GM10248 (cell line): ENCODE measurements around the gene TAPT1.

Experiments
- CTCF ChIA-PET: fragments of 300-600 bp; sonication (Branson Sonifier 250); formaldehyde crosslinking; extraction: SDS; loops from one replicate; lab custom pipeline; 2021; ENCODE audit warnings: antibody characterized with exemption; lab: Yijun Ruan, JAX
- POLR2A ChIA-PET: fragments of 350-650 bp; sonication (Branson Sonifier 250); formaldehyde crosslinking; extraction: SDS; loops from one replicate; lab custom pipeline; 2020; ENCODE audit warnings: antibody characterized with exemption; lab: Yijun Ruan, JAX
- DNase-seq: peaks from one replicate; pipeline ENCODE4 v3.0.0; 2012; ENCODE audit errors: extremely low spot score
- TF ChIP-seq, protein P1 (sequence below): IDR thresholded peaks from 2 replicates; pipeline ENCODE4 v1.5.1; 2012; ENCODE audit warnings: mild to moderate bottlenecking, low read depth; ENCODE audit errors: extremely low read depth, missing control alignments, control extremely low read depth

TAPT1 gene

DNA sequence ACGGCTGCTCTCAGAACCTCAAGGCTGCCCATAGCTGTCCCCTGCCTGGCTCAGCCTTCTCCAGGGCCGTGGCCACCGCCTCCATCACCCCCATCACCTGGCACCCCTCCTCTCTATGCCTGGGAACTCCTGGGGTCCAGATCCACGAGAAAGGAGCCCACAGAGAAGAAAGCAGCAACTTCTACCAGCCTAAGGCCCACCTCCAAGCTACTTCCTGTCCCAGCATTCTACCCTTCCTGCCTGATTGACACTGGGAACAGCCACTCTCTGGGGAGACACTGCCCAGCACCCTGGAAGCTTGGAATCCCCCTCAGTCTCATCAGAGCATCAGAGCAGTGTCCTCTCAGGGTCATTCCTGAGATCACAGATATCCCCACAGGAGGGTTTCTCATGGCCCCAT is 105.6 kb downstream of the TAPT1 start:
- ChIA-PET CTCF (no interaction called here), POLR2A (no interaction called here)
- DNase-seq = peak; percentile 26

DNA sequence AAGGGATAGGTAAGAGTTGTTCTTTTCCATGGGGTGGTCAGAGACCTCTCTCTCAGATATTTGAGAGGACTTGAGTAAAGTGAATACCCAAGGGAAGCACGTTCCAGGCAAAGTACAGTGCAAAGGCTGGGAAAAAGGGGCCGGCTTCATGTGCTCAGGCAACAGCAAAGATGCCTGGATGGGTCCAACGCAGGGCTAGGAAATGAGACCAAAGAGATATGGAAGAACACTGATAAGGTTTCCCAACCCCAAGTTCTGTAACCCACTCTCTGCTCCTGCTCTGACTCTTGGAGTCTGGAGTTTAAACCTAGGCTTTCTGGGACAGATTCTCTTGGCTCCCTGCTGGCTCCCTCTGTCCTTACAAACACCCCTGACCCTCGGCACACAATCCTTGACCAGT is 106.3 kb downstream of the TAPT1 start:
- CTCF ChIA-PET = no interaction called here

More for the DNA sequence above, 105.6 kb downstream of the TAPT1 start:
- TF ChIP-seq, protein P1, sequence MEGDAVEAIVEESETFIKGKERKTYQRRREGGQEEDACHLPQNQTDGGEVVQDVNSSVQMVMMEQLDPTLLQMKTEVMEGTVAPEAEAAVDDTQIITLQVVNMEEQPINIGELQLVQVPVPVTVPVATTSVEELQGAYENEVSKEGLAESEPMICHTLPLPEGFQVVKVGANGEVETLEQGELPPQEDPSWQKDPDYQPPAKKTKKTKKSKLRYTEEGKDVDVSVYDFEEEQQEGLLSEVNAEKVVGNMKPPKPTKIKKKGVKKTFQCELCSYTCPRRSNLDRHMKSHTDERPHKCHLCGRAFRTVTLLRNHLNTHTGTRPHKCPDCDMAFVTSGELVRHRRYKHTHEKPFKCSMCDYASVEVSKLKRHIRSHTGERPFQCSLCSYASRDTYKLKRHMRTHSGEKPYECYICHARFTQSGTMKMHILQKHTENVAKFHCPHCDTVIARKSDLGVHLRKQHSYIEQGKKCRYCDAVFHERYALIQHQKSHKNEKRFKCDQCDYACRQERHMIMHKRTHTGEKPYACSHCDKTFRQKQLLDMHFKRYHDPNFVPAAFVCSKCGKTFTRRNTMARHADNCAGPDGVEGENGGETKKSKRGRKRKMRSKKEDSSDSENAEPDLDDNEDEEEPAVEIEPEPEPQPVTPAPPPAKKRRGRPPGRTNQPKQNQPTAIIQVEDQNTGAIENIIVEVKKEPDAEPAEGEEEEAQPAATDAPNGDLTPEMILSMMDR = no peak

DNA sequence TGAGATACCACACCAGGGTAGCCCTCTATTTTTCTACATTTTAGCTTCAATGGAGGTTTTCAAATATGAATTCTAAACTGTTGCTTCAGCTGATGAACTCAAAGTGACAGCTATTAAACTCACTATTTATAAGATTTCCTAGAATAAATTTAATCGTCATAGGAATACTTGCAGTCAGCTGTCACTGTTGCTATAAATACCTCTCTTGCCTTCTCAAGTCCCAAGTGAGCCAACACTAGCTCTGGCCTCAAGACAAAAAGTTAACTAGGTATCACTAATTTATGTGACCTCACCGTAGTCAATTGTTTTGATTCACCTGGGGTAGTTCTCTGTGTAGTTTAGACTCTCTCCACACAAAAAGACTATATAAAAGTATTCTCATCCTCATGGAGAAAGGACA is 108.2 kb downstream of the TAPT1 start:
- DNase-seq = no peak
- POLR2A ChIA-PET = no interaction called here
- TF ChIP-seq, protein P1 = no peak
- CTCF ChIA-PET = interaction anchor here (0.8 kb wide), 1 partner anchor 59 kb away, joined by 3 read pairs; no protein-coding TSS in a partner anchor

More for the DNA sequence above, 106.3 kb downstream of the TAPT1 start:
- DNase-seq = no peak
- TF ChIP-seq, protein P1 = no peak
- POLR2A ChIA-PET = no interaction called here

DNA sequence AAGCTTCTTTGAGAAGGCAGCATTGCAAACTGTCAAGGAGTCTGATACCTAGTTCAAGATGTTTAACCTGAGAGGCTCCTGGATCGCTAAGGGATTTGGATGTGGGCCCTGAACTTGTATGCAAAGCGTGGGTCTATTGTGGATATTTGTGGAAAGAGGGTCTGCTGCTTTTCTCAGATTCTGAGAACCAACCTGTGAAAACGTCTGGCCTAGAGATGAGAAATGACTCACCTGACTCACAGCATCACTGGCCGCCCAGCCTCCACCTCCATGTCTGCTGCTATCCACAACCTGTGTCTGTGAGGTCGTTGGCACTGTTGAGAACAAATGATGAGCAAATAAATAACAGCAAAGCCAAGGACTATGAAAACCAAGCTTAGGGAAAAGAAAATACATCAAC is 109.1 kb downstream of the TAPT1 start:
- no peak for DNase-seq
- TF ChIP-seq, protein P1 = no peak
- CTCF ChIA-PET = interaction anchor here (0.8 kb wide), 1 partner anchor 60 kb away, joined by 3 read pairs; no protein-coding TSS in a partner anchor
- POLR2A ChIA-PET = no interaction called here

DNA sequence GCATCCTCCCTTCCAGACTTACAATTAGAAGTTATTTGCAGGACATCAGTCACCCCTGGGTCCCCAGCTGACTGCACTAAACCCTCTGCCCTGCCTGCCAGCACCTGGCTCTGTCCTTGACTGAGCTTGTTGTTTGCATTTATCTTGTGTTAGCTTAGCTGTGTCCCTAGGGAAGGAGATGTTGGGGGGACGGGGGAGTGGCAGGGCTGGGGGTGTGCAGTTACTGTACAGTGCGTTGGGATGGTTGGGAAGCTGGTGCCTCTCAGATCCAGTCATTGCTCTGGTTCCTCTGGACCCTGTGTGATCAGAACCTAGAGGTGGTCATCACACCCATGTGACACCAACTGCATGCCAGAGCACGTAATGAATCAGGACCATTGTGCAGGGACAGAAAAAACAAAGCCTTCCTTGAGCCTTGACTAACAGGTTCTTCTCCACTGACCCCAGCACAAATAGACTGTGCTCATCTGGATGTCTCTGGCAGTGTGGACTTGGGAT is 109.7 kb downstream of the TAPT1 start:
- DNase-seq = no peak
- POLR2A ChIA-PET = no interaction called here
- TF ChIP-seq, protein P1 = no peak
- CTCF ChIA-PET = interaction anchor here (0.5 to 1.3 kb wide), 2 partner anchors 9 to 221 kb away, joined by 3 to 4 read pairs; no protein-coding TSS in a partner anchor

DNA sequence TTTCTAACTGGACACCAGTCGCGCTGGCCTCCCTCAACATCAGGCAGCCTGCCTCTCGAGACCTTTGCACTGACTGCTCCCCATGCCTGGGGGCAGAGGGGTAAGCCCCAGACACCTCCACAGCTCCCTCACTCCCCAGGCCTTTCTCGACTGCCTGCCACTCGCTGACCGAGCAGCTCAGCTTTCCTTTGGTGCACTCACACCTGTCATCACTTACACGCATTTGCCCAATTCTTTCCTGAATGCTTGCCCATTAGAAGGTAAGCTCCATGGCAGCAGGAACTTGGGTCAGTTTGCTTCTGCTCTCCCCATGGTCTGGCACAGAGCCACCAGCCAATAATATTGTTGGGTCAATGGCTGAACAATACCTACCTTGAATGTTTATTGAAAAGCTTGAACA is 110.3 kb downstream of the TAPT1 start:
- ChIA-PET POLR2A (no interaction called here), CTCF (interaction anchor here (1.3 kb wide), 1 partner anchor 10 kb away, joined by 3 read pairs; no protein-coding TSS in a partner anchor)
- DNase-seq = no peak

More for the DNA sequence above, 110.3 kb downstream of the TAPT1 start:
- TF ChIP-seq, protein P1 = no peak
